ENCODE results near the gene DAAM1.

Gene DAAM1

DNA sequence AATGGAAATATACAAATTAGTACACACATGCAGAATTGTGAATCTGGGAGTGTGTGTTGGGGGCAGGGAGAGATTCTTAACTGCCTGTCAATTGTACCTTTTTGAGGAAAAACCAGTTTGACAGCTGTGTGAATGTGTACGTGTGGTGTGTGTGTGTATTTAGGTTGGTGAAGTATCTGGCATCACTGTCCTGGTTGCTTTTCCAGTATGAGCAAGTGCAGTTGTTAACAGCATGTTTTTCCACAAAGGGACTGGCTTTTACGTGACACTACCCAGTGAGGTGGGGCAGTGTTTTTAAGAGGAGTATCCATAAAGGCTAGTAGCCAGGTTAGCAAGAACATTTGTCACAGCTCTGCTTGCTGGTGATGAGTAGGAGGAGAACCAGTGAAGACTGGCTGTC, 56.1 kb downstream of the DAAM1 start:
- no peak for TF ChIP-seq SNAI2 (CRISPR knock-in tag; IDR thresholded peaks at IDR 0.05)
- no peak for TF ChIP-seq OSR1 (CRISPR knock-in tag; IDR thresholded peaks at IDR 0.05)
- no peak for ATAC-seq

DNA sequence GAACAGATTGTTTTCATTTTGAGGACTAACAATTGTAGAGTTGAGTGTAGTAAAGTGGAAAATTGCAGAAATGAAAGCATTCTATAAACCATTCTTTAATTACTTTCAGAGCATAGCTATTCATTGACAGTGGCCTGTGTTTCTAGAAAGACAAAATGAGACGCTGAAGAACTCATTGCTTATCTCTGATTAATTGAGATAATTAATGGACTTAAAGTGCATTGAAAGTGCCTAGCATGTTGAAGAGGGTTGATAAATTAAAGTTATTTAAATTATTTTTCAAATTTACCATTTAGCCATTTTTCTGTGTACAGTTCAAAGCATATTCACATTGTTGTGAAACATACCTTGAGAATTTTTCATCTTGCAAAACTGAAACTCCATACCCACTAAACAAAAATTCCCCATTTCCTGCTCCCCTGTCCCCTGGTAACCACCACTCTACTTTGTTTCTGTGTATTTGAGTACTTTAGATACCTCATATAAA, 57.4 kb downstream of the DAAM1 start:
- no peak for TF ChIP-seq TCF4 (CRISPR knock-in tag; IDR thresholded peaks at IDR 0.05; ENCODE audit: borderline replicate concordance)
- TF ChIP-seq BACH2 (CRISPR knock-in tag; IDR thresholded peaks at IDR 0.05; ENCODE audit: borderline replicate concordance), result no peak
- TF ChIP-seq OSR1 (CRISPR knock-in tag; IDR thresholded peaks at IDR 0.05), result no peak
- TF ChIP-seq, protein P1, sequence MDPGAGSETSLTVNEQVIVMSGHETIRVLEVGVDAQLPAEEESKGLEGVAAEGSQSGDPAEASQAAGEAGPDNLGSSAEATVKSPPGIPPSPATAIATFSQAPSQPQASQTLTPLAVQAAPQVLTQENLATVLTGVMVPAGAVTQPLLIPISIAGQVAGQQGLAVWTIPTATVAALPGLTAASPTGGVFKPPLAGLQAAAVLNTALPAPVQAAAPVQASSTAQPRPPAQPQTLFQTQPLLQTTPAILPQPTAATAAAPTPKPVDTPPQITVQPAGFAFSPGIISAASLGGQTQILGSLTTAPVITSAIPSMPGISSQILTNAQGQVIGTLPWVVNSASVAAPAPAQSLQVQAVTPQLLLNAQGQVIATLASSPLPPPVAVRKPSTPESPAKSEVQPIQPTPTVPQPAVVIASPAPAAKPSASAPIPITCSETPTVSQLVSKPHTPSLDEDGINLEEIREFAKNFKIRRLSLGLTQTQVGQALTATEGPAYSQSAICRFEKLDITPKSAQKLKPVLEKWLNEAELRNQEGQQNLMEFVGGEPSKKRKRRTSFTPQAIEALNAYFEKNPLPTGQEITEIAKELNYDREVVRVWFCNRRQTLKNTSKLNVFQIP (CRISPR knock-in tag; IDR thresholded peaks at IDR 0.05; ENCODE audit: borderline replicate concordance, low read depth), result no peak
- TF ChIP-seq PPARA (CRISPR knock-in tag; IDR thresholded peaks at IDR 0.05; ENCODE audit: borderline replicate concordance), result no peak
- no peak for TF ChIP-seq ARNTL (CRISPR knock-in tag; IDR thresholded peaks at IDR 0.05; ENCODE audit: borderline replicate concordance, low read depth)
- TF ChIP-seq, protein P2, sequence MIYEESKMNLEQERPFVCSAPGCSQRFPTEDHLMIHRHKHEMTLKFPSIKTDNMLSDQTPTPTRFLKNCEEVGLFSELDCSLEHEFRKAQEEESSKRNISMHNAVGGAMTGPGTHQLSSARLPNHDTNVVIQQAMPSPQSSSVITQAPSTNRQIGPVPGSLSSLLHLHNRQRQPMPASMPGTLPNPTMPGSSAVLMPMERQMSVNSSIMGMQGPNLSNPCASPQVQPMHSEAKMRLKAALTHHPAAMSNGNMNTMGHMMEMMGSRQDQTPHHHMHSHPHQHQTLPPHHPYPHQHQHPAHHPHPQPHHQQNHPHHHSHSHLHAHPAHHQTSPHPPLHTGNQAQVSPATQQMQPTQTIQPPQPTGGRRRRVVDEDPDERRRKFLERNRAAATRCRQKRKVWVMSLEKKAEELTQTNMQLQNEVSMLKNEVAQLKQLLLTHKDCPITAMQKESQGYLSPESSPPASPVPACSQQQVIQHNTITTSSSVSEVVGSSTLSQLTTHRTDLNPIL (CRISPR knock-in tag; IDR thresholded peaks at IDR 0.05; ENCODE audit: low read depth), result no peak
- TF ChIP-seq, protein P3, sequence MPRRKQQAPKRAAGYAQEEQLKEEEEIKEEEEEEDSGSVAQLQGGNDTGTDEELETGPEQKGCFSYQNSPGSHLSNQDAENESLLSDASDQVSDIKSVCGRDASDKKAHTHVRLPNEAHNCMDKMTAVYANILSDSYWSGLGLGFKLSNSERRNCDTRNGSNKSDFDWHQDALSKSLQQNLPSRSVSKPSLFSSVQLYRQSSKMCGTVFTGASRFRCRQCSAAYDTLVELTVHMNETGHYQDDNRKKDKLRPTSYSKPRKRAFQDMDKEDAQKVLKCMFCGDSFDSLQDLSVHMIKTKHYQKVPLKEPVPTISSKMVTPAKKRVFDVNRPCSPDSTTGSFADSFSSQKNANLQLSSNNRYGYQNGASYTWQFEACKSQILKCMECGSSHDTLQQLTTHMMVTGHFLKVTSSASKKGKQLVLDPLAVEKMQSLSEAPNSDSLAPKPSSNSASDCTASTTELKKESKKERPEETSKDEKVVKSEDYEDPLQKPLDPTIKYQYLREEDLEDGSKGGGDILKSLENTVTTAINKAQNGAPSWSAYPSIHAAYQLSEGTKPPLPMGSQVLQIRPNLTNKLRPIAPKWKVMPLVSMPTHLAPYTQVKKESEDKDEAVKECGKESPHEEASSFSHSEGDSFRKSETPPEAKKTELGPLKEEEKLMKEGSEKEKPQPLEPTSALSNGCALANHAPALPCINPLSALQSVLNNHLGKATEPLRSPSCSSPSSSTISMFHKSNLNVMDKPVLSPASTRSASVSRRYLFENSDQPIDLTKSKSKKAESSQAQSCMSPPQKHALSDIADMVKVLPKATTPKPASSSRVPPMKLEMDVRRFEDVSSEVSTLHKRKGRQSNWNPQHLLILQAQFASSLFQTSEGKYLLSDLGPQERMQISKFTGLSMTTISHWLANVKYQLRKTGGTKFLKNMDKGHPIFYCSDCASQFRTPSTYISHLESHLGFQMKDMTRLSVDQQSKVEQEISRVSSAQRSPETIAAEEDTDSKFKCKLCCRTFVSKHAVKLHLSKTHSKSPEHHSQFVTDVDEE (CRISPR knock-in tag; IDR thresholded peaks at IDR 0.05), result no peak
- no peak for TF ChIP-seq ZC3H10 (CRISPR knock-in tag; IDR thresholded peaks at IDR 0.05)
- no peak for TF ChIP-seq SNAI2 (CRISPR knock-in tag; IDR thresholded peaks at IDR 0.05)
- no peak for TF ChIP-seq GLIS3 (CRISPR knock-in tag; IDR thresholded peaks at IDR 0.05)
- TF ChIP-seq, protein P4, sequence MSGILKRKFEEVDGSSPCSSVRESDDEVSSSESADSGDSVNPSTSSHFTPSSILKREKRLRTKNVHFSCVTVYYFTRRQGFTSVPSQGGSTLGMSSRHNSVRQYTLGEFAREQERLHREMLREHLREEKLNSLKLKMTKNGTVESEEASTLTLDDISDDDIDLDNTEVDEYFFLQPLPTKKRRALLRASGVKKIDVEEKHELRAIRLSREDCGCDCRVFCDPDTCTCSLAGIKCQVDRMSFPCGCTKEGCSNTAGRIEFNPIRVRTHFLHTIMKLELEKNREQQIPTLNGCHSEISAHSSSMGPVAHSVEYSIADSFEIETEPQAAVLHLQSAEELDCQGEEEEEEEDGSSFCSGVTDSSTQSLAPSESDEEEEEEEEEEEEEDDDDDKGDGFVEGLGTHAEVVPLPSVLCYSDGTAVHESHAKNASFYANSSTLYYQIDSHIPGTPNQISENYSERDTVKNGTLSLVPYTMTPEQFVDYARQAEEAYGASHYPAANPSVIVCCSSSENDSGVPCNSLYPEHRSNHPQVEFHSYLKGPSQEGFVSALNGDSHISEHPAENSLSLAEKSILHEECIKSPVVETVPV (CRISPR knock-in tag; IDR thresholded peaks at IDR 0.05), result no peak
- no peak for TF ChIP-seq ZFP30 (CRISPR knock-in tag; IDR thresholded peaks at IDR 0.05)
- no peak for ATAC-seq

DNA sequence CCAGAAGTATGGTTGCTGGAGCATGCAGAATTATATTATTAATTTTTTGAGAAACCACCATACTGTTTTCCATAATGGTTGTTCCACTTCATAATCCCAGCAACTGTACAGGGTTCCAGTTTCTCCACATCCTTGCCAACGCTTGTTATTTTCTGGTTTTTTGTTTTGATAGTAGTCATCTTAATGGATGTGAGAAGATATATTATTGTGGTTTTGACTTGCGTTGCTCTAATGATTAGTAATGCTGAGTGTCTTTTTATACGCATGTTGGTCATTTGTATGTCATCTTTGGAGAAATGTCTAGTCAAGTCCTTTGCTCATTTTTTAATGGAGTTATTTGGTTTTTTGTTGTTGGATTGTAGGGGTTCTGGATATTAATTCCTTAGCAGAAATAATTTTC, 58.1 kb downstream of the DAAM1 start:
- ATAC-seq, result no peak
- TF ChIP-seq TCF4 (CRISPR knock-in tag; IDR thresholded peaks at IDR 0.05; ENCODE audit: borderline replicate concordance), result no peak

DNA sequence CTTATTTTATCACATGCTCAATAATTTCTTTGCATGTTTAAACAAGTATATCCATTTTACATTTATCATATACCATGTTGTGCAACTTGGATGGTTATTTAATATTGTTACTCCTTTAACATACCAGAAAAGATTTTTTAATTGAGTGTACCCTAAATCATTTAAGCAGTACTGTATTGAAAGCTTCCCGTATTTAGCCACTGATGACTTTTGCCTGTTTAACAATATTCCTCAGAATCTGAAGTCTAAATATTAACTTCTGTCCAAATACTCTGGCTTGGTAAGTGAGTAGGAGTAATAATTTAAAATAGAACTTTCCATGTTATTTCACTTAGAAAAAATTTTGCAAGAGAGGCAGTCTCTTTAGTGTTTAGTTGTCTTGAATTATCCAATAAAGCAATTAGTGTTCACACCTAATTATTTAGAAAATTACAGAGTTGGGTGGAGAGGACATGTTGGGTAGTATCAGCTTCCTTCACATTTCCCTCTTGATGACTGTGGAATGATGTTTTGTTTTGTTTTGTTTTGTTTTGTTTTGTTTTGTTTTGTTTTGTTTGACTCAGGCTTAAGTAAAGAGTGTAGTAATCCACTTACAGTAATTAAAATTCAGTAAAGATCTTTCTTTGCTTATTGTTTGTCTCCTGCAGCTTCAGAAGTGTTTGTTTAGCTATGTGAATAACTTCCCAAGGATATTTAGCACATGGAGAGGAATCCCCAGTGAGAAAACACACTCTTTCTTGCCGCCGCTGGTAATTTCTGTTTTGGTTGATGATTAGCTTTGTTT, 59.5 kb downstream of the DAAM1 start:
- TF ChIP-seq PPARA (CRISPR knock-in tag; IDR thresholded peaks at IDR 0.05; ENCODE audit: borderline replicate concordance) (no peak), ZNF565 (CRISPR knock-in tag; conservative IDR thresholded peaks at IDR 0.05; ENCODE audit: low read depth) (no peak), ZFP30 (CRISPR knock-in tag; IDR thresholded peaks at IDR 0.05) (no peak), SNAI2 (CRISPR knock-in tag; IDR thresholded peaks at IDR 0.05) (no peak)
- TF ChIP-seq, protein P5, sequence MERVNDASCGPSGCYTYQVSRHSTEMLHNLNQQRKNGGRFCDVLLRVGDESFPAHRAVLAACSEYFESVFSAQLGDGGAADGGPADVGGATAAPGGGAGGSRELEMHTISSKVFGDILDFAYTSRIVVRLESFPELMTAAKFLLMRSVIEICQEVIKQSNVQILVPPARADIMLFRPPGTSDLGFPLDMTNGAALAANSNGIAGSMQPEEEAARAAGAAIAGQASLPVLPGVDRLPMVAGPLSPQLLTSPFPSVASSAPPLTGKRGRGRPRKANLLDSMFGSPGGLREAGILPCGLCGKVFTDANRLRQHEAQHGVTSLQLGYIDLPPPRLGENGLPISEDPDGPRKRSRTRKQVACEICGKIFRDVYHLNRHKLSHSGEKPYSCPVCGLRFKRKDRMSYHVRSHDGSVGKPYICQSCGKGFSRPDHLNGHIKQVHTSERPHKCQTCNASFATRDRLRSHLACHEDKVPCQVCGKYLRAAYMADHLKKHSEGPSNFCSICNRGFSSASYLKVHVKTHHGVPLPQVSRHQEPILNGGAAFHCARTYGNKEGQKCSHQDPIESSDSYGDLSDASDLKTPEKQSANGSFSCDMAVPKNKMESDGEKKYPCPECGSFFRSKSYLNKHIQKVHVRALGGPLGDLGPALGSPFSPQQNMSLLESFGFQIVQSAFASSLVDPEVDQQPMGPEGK (CRISPR knock-in tag; IDR thresholded peaks at IDR 0.05; ENCODE audit: borderline replicate concordance), result no peak
- ATAC-seq, result no peak

Data from SK-N-SH treated with all-trans-retinoic acid at 6 μM for 48 hours (cell line).